Neural progenitor cell (in vitro differentiated cells): ENCODE measurements around the gene GAS2L1.

Experiments used
- CTCF ChIP-seq: fragments of 200-600 bp; sonication (generic); IDR thresholded peaks from 2 replicates; pipeline ENCODE4 v1.5.1; 2017; ENCODE audit warnings: antibody characterized with exemption, mild to moderate bottlenecking
- EZH2 ChIP-seq: fragments of 200-600 bp; sonication (generic); IDR thresholded peaks from 2 replicates; pipeline ENCODE4 v1.6.1; 2017; ENCODE audit warnings: antibody characterized with exemption, mild to moderate bottlenecking, moderate library complexity

GRCh38 chr22:29305836-29306174 lies 645 bp upstream of the GAS2L1 start:
- TF ChIP-seq CTCF (no peak), EZH2 (no peak)
